Stimulated activated naive B cell treated with anti-CD40 and anti-IgM and Interleukin-4, amounts not matched to agents 10 μg/mL and 1 μg/mL and 100 μg/mL, for 72 hours (primary cell): Measurements from ENCODE around the gene TMEM89.

ENCODE experiments used
- ATAC-seq, 2 donors: fragments of 150-1000 bp; cut with Tn5 transposase; replicated peaks; 2 replicates each; pipeline ENCODE4 v1.10.0; 2021; ENCODE audit warnings: moderate library complexity in 1 of 2
- DNase-seq: peaks from one replicate; pipeline ENCODE4 v3.0.0; 2021
- H3K27ac Mint-ChIP-seq: one replicate; pipeline ENCODE4 v1.8.0; 2022; ENCODE audit warnings: mild to moderate bottlenecking, mixed read lengths
- H3K27me3 Mint-ChIP-seq, 2 donors: one replicate each; pipeline ENCODE4 v1.8.0; 2022; ENCODE audit warnings: mixed read lengths in 2 of 2
- H3K36me3 Mint-ChIP-seq, 2 donors: one replicate each; pipeline ENCODE4 v1.8.0; 2022; ENCODE audit warnings: mixed read lengths in 2 of 2, mild to moderate bottlenecking in 1 of 2
- H3K4me1 Mint-ChIP-seq, 2 donors: one replicate each; pipeline ENCODE4 v1.8.0; 2022; ENCODE audit warnings: mixed read lengths in 2 of 2, mild to moderate bottlenecking in 1 of 2
- H3K4me3 Mint-ChIP-seq, 2 donors: one replicate each; pipeline ENCODE4 v1.8.0; 2022; ENCODE audit warnings: mild to moderate bottlenecking in 2 of 2, mixed read lengths in 2 of 2, moderate library complexity in 1 of 2
- H3K9me3 Mint-ChIP-seq, 2 donors: one replicate each; pipeline ENCODE4 v1.8.0; 2022; ENCODE audit warnings: mixed read lengths in 2 of 2, mild to moderate bottlenecking in 1 of 2

TMEM89 gene

DNA sequence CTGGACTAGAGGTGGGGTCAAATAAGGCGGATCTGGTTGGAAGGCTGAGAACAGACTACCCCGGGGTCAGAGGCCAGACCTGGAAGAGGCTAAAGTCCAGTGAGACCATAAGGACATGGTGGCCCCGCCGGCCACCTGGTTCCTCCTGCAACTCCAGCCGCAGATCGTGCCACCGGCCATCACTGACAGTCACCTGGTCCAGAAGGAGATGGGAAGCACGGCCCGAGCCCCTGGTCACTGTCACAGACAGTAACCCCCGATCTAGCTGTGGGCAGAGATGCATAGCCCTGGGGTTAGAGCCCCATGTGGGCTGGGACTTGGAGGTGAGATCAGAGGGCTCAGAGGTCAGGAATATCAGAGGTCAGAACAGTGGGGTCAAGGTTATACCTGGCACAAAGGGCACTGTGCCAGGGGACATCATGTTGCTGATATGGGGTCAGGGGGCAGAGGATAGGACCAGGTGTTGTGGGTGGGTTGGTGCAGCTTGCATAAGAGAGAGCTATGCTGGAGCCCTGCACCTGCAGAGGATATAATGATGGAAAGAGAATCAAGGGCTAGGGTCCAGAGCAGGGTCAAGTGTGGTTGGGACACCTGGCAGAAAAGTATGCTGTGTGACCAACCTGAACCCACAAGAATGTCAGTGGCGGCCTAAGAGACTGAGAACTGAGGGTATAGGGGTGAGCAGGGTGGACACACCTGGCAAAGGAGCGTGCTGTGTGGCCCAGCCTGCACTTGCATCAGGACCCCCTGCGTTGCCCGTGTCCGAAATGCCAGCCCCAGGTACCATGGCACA is 31.6 kb upstream of the TMEM89 start:
- Mint-ChIP-seq H3K36me3 (no peaks in the 10 kb centered on the region), H3K27me3 (peaks cover 8 to 16% of the 10 kb centered on the region in 2 donors), H3K4me3 (no peak overlapping the region), H3K9me3 (no peaks in the 10 kb centered on the region), H3K27ac (peak overlapping the region; percentile 11), H3K4me1 (peaks cover 9 to 22% of the 10 kb centered on the region in 2 donors)
- DNase-seq (no peak), ATAC-seq (no peak)

DNA sequence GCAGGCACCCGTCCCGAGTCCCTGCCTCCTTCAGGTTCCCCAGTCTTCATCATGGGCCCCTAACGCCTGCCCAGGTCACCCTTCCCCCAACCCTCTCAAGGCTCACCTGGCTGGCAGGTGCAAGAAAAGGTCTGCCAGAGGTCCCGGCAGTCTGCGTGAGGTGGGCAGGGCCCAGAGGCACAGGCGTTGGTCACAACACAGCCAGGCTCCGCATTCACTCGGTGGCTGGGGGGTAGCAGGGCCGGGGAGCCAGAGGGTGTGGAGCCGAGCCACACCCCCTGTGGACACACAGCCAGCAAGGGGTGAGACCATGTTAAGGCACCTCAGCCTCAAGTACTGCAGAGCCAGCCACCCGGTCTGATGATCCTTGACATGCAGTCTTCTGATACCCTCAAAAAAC is 30.2 kb upstream of the TMEM89 start:
- no peak overlapping the region for H3K27ac Mint-ChIP-seq
- H3K4me3 Mint-ChIP-seq: no peak overlapping the region
- peaks cover 10 to 14% of the 10 kb centered on the region in 2 donors for H3K4me1 Mint-ChIP-seq
- no peaks in the 10 kb centered on the region for H3K36me3 Mint-ChIP-seq
- DNase-seq (no peak), ATAC-seq (no peak)
- H3K27me3 Mint-ChIP-seq: peaks cover 0 to 3% of the 10 kb centered on the region in 2 donors
- H3K9me3 Mint-ChIP-seq: no peaks in the 10 kb centered on the region

DNA sequence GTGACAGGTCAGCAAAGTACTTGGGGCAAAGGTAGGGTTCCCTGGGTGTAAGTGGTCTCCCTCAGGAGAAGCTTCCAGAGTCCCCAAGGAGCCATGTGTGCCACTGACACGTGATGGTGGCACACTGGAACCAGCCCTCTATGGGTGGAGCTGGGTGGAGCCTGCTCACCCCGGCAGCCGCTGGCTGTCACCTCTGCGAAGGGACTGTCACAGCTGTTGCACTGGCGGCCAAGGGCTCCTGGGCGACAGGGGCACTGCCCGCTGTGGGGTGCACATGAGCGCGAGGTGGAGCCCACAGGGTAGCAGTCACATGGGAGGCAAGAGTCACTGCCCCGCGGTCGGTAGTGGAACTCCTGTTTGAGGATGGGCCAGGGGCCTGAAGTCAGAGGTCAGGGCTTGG is 29.2 kb upstream of the TMEM89 start:
- Mint-ChIP-seq H3K9me3 (no peaks in the 10 kb centered on the region), H3K36me3 (no peaks in the 10 kb centered on the region), H3K27ac (no peak overlapping the region), H3K27me3 (no peaks in the 10 kb centered on the region), H3K4me1 (peaks cover 8 to 10% of the 10 kb centered on the region in 2 donors), H3K4me3 (no peak overlapping the region)
- DNase-seq (no peak), ATAC-seq (no peak)

DNA sequence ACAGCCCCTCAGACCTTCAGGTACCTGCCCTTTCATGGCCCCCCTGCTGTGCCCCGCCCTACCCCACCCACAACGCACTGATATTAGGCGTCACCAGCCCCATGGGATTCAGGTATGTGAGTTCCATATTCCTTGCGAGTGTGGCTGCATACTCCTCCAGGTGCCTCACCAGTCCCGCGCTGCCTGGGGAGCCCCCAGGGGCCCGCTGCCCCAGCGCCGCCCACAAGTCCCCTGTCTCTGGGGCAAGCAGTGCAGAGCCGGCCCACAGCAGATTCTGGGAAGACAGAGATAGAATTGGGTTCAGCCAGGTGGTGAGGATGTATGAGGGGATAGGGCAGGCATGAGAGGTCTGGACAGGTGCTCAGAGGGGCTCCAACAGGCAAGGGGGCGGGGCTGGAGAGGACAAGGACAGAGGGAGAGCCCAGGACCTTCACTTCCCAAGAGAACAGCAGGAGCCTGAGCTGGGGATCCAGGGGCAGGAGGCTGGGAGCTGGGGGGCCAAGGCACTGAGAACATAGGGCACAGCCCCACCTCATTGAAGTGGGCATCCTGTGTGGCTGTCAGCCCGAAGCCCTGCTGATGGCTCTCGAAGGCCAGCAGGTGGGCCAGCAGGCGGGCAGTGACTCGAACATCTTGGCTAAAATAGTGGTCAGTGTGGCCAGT is 26.8 kb upstream of the TMEM89 start:
- DNase-seq: no peak
- ATAC-seq: no peak
- Mint-ChIP-seq H3K4me3 (no peak overlapping the region), H3K4me1 (peaks cover 4% of the 10 kb centered on the region in 2 donors), H3K27ac (no peak overlapping the region), H3K36me3 (no peaks in the 10 kb centered on the region), H3K27me3 (peaks cover 0 to 5% of the 10 kb centered on the region in 2 donors), H3K9me3 (no peaks in the 10 kb centered on the region)

DNA sequence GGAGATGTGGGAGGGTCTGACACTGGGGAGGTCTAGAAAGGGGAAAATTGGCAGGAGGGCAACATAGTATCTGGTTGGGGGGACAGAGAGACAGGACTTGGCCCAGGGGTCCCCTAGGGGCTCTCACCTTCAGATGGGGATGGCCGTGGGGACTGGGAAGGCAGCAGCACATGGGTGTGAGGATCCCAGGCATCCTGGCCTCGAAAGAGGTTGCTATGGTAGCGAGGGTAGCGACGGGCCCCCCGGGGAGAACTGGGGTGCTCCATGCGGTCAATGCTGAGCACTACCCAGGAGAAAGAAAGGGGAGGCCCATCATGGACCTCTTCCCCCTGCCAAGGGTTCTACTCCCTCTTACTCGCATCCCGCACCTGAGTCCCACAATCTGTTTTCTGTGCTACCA is 26.1 kb upstream of the TMEM89 start:
- no peak for ATAC-seq

DNA sequence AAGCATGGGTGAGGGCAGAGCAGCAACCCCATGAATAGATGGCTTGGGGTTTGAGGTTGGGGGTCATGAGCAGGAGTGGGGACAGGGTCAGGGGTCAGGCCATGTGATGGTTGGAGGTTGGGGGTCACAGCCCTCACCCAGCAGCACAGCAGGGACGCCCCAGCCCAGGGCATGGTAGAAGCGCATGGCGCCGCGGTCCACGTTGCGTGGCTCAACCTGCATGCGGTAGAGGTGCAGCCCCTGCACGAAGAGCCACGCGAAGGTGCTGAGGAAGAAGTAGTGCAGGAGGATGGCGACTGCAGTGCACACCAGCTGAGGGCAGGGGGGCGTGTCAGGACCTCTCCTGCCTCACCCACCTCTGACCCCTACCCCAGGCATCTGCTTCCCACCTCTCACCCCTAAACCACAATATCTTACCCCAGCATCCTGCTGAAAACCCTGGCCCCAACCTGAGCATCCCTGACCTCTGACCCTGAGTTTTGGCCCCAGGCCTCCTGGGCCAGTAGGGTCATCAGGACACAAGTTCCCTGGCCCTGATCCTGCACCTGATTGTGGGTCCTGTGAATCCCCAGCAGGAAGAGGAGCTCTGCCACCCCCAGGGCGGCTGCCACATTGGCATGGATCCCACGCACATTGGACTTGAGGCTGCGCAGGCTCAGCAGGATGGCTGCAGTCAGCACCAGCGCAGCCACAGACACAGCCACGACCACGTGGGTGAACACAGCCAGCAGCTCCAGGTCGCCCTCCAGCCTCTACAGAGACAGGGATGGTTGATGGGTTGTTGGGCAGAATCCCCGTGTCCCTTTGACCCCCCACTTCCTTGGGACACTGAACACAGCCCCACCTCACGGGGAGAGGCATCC is 23.6 kb upstream of the TMEM89 start:
- DNase-seq: no peak

More for the DNA sequence above, 26.1 kb upstream of the TMEM89 start:
- peaks cover 0 to 4% of the 10 kb centered on the region in 2 donors for H3K4me1 Mint-ChIP-seq
- H3K27me3 Mint-ChIP-seq: peaks cover 0 to 10% of the 10 kb centered on the region in 2 donors
- no peaks in the 10 kb centered on the region for H3K36me3 Mint-ChIP-seq
- H3K27ac Mint-ChIP-seq: no peak overlapping the region
- H3K9me3 Mint-ChIP-seq: no peaks in the 10 kb centered on the region
- H3K4me3 Mint-ChIP-seq: no peak overlapping the region
- no peak for DNase-seq

DNA sequence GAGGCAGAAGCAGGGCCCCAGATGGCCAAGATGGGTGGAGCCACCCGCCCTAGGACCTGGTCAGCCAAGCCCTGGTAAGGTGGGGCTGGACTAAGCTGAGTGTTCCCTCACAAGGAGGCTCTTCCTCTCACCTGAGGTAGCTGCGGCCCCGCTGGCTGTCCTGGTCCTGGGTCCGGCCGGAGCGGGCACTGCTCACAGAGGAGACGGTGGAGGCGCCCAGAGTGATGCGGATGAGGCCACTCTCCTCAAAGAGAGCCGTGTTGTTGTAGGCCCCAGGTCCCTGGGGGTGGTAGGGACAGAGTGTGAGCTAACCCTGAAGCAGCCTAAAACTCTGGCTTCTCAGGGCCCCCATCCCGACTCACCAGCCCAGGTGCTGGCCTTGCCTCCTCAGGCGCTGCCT is 21.0 kb upstream of the TMEM89 start:
- DNase-seq: no peak
- Mint-ChIP-seq H3K4me1 (peaks cover 2 to 4% of the 10 kb centered on the region in 2 donors), H3K9me3 (no peaks in the 10 kb centered on the region), H3K27me3 (peaks cover 9 to 30% of the 10 kb centered on the region in 2 donors), H3K4me3 (no peak overlapping the region), H3K27ac (no peak overlapping the region), H3K36me3 (peaks cover 0 to 7% of the 10 kb centered on the region in 2 donors)
- no peak for ATAC-seq

More for the DNA sequence above, 23.6 kb upstream of the TMEM89 start:
- peaks cover 9 to 17% of the 10 kb centered on the region in 2 donors for H3K27me3 Mint-ChIP-seq
- ATAC-seq: no peak
- H3K27ac Mint-ChIP-seq: no peak overlapping the region
- peaks cover 0 to 4% of the 10 kb centered on the region in 2 donors for H3K4me1 Mint-ChIP-seq
- H3K9me3 Mint-ChIP-seq: no peaks in the 10 kb centered on the region
- no peak overlapping the region for H3K4me3 Mint-ChIP-seq
- H3K36me3 Mint-ChIP-seq: no peaks in the 10 kb centered on the region

DNA sequence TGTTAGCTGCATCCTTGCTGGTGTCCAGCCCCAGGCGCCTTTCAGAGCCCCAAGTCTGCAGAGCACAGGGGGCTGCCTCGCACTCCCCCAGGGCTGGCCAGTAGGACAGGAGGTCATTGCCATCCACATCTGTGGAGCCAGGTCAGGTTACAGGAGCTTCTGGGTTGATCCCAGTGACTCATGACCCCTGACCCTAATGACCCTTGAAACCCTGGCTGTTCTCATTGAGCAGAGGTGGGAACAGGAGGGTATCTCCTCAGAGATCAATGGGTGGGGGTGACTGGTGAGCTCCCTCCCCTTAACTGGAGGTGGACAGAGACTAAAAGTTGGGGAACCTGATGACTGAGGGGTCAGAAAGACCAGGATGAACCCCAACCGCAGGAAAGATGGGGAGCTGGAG is 19.8 kb upstream of the TMEM89 start:
- H3K27ac Mint-ChIP-seq: no peak overlapping the region
- ATAC-seq: no peak
- H3K4me1 Mint-ChIP-seq: peaks cover 4% of the 10 kb centered on the region in 2 donors
- peaks cover 9 to 30% of the 10 kb centered on the region in 2 donors for H3K27me3 Mint-ChIP-seq
- H3K4me3 Mint-ChIP-seq: no peak overlapping the region
- DNase-seq: no peak
- H3K36me3 Mint-ChIP-seq: peaks cover 0 to 7% of the 10 kb centered on the region in 2 donors
- no peaks in the 10 kb centered on the region for H3K9me3 Mint-ChIP-seq

DNA sequence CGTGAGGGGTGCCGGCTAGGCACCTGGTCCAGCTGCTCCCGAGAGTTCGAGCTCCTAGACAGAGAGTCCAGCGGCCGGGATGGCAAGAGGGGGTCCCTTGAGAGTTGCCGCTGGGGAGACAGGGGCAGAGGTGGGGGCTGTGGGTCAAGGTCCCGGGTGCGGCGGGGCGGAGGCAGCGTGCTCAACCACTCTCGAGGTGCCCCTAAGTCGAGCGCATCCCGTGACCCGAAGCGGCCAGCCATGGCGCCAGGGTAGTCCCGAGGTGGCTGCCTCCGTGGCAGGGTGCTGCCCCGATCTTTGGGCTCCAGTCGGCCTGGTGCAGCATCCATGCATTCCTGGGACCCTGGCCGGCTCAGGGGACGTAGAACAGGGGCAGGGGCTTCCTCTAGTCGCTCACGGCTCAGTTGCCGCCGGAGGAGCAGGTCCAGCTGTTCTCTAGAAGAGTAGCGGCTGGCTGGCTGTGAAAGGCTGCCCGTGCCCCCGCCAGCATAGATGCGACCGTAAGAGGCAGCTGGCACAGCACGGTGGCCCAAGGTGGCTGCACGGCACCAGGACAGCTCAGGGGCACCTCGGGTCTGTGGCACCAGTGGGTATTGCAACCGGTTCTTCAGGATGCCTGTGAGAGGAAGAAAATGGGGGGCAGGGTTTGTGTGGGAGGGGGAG is 18.5 kb upstream of the TMEM89 start:
- Mint-ChIP-seq H3K4me3 (no peak overlapping the region), H3K9me3 (no peaks in the 10 kb centered on the region), H3K27me3 (peaks cover 9 to 30% of the 10 kb centered on the region in 2 donors), H3K36me3 (peaks cover 0 to 7% of the 10 kb centered on the region in 2 donors), H3K27ac (no peak overlapping the region), H3K4me1 (peaks cover 6 to 15% of the 10 kb centered on the region in 2 donors)
- DNase-seq (no peak), ATAC-seq (no peak)

DNA sequence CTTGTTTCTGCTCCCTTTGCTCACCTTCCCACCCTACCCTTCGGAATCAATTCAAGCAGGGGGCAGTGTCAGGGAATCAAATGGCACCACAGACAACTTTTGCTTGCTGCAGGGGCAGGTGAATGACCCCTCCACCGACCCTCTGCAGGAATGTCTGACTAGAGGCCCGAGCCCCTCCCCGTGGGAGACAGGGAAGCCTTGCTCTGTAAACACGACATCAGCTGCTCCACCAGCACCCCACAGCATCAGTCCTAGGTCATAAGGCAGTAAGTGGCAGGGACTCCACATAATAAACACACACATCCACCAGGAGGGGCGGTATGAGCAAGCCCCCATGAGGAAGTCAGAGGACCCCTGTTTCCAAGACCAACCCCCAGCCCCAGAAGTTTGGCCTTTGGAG is 15.7 kb upstream of the TMEM89 start:
- Mint-ChIP-seq H3K9me3 (no peaks in the 10 kb centered on the region), H3K4me3 (peak overlapping the region in 1 of 2 donors; percentile 36), H3K4me1 (peaks cover 12 to 36% of the 10 kb centered on the region in 2 donors), H3K36me3 (peaks cover 5 to 11% of the 10 kb centered on the region in 2 donors), H3K27ac (no peak overlapping the region), H3K27me3 (peaks cover 9 to 20% of the 10 kb centered on the region in 2 donors)
- no peak for ATAC-seq
- no peak for DNase-seq

DNA sequence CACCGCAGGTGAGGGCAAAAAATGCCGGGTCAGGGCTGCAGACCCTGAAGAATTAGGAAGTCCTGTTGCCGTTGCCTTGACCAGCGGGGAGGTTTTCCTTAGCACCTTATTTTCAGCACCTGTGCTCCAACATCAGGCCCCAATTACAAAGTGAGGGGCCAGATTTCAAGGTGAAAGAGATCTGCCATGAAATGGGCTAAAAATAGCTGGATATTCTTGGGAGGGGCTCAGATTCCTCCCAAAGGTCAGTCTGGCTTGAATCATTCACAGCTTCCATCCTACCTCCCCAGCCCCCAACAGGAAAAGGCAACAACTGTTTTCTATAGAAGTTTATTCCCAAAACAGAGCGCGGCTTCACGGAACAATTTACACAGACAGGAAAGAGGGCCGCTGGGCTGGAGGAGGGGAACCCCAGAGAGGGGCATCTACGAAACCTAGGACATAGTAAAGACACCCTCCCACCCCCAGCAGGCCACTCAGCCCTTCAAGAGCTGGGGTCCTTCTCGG is 14.6 kb upstream of the TMEM89 start:
- H3K4me3 Mint-ChIP-seq: peak overlapping the region; percentile 93 to 95
- peaks cover 12 to 36% of the 10 kb centered on the region in 2 donors for H3K4me1 Mint-ChIP-seq
- ATAC-seq: no peak
- H3K9me3 Mint-ChIP-seq: no peaks in the 10 kb centered on the region
- H3K36me3 Mint-ChIP-seq: peaks cover 11 to 15% of the 10 kb centered on the region in 2 donors
- DNase-seq: no peak
- H3K27ac Mint-ChIP-seq: no peak overlapping the region
- H3K27me3 Mint-ChIP-seq: peaks cover under 1 to 13% of the 10 kb centered on the region in 2 donors

DNA sequence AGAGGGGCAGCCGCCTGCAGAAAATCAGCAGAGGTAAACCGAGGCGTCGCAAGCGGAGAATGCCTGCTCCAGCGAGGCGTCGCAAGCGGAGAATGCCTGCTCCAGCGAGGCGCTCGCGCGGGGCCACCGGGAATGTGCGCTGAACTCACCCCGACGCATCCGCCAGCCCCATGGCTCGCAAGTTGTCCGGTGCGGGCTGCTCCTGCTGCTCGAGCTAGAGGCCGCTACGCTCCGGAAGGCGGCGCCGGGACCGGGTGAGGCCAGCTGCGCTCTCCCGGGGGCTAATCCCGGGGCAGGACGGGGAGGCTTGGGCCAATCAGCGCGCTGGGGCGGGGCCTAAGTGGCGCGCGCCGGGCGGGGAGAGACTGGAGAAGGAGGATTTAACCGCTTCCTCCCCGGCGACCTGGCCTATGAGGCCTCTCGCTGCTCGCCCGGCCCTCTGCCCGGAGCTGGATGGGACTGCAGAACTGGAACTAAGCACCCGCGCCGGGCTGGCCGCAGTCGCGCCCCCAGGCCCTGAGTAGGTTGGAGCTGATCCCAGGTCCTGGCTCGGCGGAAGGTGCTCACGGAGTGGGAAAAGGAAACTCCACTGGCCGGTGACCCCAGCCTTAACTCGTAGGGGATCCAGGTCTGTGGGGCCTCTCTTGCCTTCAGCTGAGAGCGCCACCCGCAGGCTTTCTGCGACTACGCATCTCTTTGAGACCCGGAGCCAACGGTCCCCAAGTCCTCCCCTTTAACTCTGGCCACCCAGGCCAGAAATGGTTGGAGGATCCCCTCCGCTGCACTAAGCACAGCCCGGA is 13.9 kb upstream of the TMEM89 start, which contains the start of gene SLC26A6:
SLC26A6 (minus strand) TSS at position 240 of the 800 bp plus-strand sequence; CDS start at position 172, 68 bp downstream.
- ATAC-seq (peak; percentile 94 to 95), DNase-seq (peak; percentile 91)
- peak within 1 kb of the TSS; percentile 93 to 95 for H3K4me3 Mint-ChIP-seq
- peak within 1 kb of the TSS; percentile 84 for H3K27ac Mint-ChIP-seq
- no peaks in the 10 kb centered on the region for H3K9me3 Mint-ChIP-seq
- H3K27me3 Mint-ChIP-seq: peaks cover 0 to 13% of the 10 kb centered on the region in 2 donors
- peaks cover 17% of the 10 kb centered on the region in 2 donors for H3K36me3 Mint-ChIP-seq
- peaks cover 12 to 36% of the 10 kb centered on the region in 2 donors for H3K4me1 Mint-ChIP-seq
